DOHH2 (cell line): ENCODE results near the gene XAGE2.

Experiments
- EZH2phosphoT487 ChIP-seq: fragments of 200-600 bp; sonication (generic); IDR thresholded peaks from 2 replicates; pipeline ENCODE4 v1.6.1; 2017; ENCODE audit warnings: borderline replicate concordance, mild to moderate bottlenecking, antibody characterized with exemption, low read length, moderate library complexity, mixed read lengths
- TF ChIP-seq, protein P1 (sequence below): fragments of 200-600 bp; sonication (generic); IDR thresholded peaks from one replicate; pipeline ENCODE4 v1.5.1; 2014; ENCODE audit warnings: antibody characterized with exemption, mild to moderate bottlenecking, low read depth, low read length; ENCODE audit not compliant: poor library complexity, severe bottlenecking

DNA sequence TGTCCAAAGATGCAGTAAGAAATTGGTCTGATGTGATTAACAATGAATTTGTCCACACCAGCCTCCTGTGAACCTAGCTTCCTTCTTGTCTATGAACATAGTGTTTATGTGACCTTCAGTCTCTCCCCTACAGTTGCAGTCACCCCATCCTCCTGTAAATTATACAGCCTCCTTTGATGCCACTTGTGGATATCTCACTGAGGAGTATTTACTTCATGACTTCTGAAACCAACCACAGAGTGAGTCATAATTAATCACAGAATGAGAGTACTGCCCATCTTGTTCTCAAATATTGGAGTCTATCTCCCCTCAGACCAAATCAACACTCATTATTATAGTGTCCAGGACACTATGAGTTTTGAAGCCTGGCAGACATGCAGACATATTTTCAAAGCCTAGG, 27.3 kb upstream of the XAGE2 start:
- TF ChIP-seq EZH2phosphoT487, result no peak
- TF ChIP-seq, protein P1, sequence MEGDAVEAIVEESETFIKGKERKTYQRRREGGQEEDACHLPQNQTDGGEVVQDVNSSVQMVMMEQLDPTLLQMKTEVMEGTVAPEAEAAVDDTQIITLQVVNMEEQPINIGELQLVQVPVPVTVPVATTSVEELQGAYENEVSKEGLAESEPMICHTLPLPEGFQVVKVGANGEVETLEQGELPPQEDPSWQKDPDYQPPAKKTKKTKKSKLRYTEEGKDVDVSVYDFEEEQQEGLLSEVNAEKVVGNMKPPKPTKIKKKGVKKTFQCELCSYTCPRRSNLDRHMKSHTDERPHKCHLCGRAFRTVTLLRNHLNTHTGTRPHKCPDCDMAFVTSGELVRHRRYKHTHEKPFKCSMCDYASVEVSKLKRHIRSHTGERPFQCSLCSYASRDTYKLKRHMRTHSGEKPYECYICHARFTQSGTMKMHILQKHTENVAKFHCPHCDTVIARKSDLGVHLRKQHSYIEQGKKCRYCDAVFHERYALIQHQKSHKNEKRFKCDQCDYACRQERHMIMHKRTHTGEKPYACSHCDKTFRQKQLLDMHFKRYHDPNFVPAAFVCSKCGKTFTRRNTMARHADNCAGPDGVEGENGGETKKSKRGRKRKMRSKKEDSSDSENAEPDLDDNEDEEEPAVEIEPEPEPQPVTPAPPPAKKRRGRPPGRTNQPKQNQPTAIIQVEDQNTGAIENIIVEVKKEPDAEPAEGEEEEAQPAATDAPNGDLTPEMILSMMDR, result no peak
